Measurements from ENCODE around the gene NACC2. TPM values are rescaled to one million over a fixed set of nuclear protein-coding genes. Genes with fewer than 3 reads are reported as not detected.

Gene NACC2
- total and polyA plus RNA-seq, 2 donors (not counting 1 experiment from before 2014, with no cell fraction given) = 0.34 to 1.9 TPM

GRCh38 chr9:136105398-136106135, 10.5 kb upstream of the NACC2 start:
- intact Hi-C loops (cut with micrococcal nuclease) = no loop called here
- ATAC-seq (ENCODE audit: low read depth) (no peak), DNase-seq (no peak)
- TF ChIP-seq EZH2 (IDR thresholded peaks at IDR 0.05; ENCODE audit: borderline replicate concordance, insufficient read depth, low read depth, low read length, poor library complexity, severe bottlenecking) (no peak), CTCF (IDR thresholded peaks at IDR 0.05) (no peak)
- Histone ChIP-seq H3K27ac (ENCODE audit: low read length in 2 of 2) (no peak overlapping the region), H4K20me1 (ENCODE audit: control insufficient read depth, insufficient read depth, low read length, poor library complexity, severe bottlenecking) (no peaks in the 10 kb centered on the region), H3K4me3 (ENCODE audit: control extremely low read depth in 1 of 5, extremely low read depth in 1 of 5, insufficient read depth in 1 of 5, low read depth in 2 of 5, low read length in 4 of 5) (no peak overlapping the region), H3K9ac (ENCODE audit: low read length) (no peak overlapping the region), H3K36me3 (replicated peaks in 1 of 2; ENCODE audit: control extremely low read depth in 1 of 2, control insufficient read depth in 1 of 2, extremely low read depth in 1 of 2, insufficient read depth in 2 of 2, low read length in 1 of 2) (no peaks in the 10 kb centered on the region), H3K4me2 (replicated peaks; ENCODE audit: low read depth, low read length, poor library complexity, severe bottlenecking) (no peak overlapping the region), H3K27me3 (replicated peaks in 1 of 4; ENCODE audit: control extremely low read depth in 1 of 4, control insufficient read depth in 3 of 4, insufficient read depth in 4 of 4, low read length in 3 of 4) (peaks cover 0 to 3% (median 0%) of the 10 kb centered on the region in 4 experiments), H2AFZ (ENCODE audit: insufficient read depth, low read depth, low read length, poor library complexity, severe bottlenecking) (no peak overlapping the region), H3K9me3 (ENCODE audit: control extremely low read depth in 1 of 3, control insufficient read depth in 2 of 3, insufficient read depth in 1 of 3, low read length in 2 of 3) (no peaks in the 10 kb centered on the region), H3K79me2 (ENCODE audit: control insufficient read depth, insufficient read depth, low read length) (no peaks in the 10 kb centered on the region), H3K4me1 (ENCODE audit: control insufficient read depth in 2 of 2, insufficient read depth in 2 of 2, low read length in 2 of 2) (peaks cover 26 to 38% of the 10 kb centered on the region in 2 donors)
- peak overlapping the region; percentile 65 for H3K27ac Mint-ChIP-seq
- peak overlapping the region; percentile 60 for H3K4me3 Mint-ChIP-seq
- ChIA-PET CTCF (interaction anchor here (0.5 to 1.3 kb wide), 3 partner anchors 14 to 133 kb away, joined by 3 read pairs; no protein-coding TSS in a partner anchor), POLR2A (interaction anchor here (1.6 kb wide), 1 partner anchor 12 kb away, joined by 8 read pairs; the partner anchor contains the start of gene TMEM250)
- 54% methylated on average over 17 of the region's 17 CpGs for WGBS (ENCODE audit: insufficient coverage)
- H3K9me3 Mint-ChIP-seq (ENCODE audit: insufficient read depth) = no peaks in the 10 kb centered on the region
- H3K4me1 Mint-ChIP-seq = peaks cover 37% of the 10 kb centered on the region
- H3K27me3 Mint-ChIP-seq = no peaks in the 10 kb centered on the region

GRCh38 chr9:136104916-136105315, 9.8 kb upstream of the NACC2 start:
- 50% methylated on average over 6 of the region's 6 CpGs for WGBS (ENCODE audit: insufficient coverage)
- H2AFZ ChIP-seq (ENCODE audit: insufficient read depth, low read depth, low read length, poor library complexity, severe bottlenecking) = no peak overlapping the region
- no peak overlapping the region for H3K27ac Mint-ChIP-seq

More at GRCh38 chr9:136104916-136105315, 9.8 kb upstream of the NACC2 start:
- H3K9me3 ChIP-seq (ENCODE audit: control extremely low read depth in 1 of 3, control insufficient read depth in 2 of 3, insufficient read depth in 1 of 3, low read length in 2 of 3) = no peaks in the 10 kb centered on the region
- no peak overlapping the region for H3K4me3 ChIP-seq (ENCODE audit: control extremely low read depth in 1 of 5, extremely low read depth in 1 of 5, insufficient read depth in 1 of 5, low read depth in 2 of 5, low read length in 4 of 5)
- peaks cover 0 to 3% (median 0%) of the 10 kb centered on the region in 4 experiments for H3K27me3 ChIP-seq (replicated peaks in 1 of 4; ENCODE audit: control extremely low read depth in 1 of 4, control insufficient read depth in 3 of 4, insufficient read depth in 4 of 4, low read length in 3 of 4)
- H3K27ac ChIP-seq (ENCODE audit: low read length in 2 of 2) = no peak overlapping the region
- TF ChIP-seq EZH2 (IDR thresholded peaks at IDR 0.05; ENCODE audit: borderline replicate concordance, insufficient read depth, low read depth, low read length, poor library complexity, severe bottlenecking) = no peak
- no peak for TF ChIP-seq CTCF (IDR thresholded peaks at IDR 0.05)
- ChIA-PET POLR2A (interaction anchor here (0.6 kb wide), 1 partner anchor 63 kb away, joined by 3 read pairs; no protein-coding TSS in a partner anchor), CTCF (no interaction called here)
- H3K9me3 Mint-ChIP-seq (ENCODE audit: insufficient read depth) = no peaks in the 10 kb centered on the region
- H3K27me3 Mint-ChIP-seq = no peaks in the 10 kb centered on the region
- no peak overlapping the region for H3K9ac ChIP-seq (ENCODE audit: low read length)
- no peak for ATAC-seq (ENCODE audit: low read depth)
- DNase-seq = no peak
- intact Hi-C loops (cut with micrococcal nuclease) = no loop called here
- no peak overlapping the region for H3K4me3 Mint-ChIP-seq
- no peaks in the 10 kb centered on the region for H3K36me3 ChIP-seq (replicated peaks in 1 of 2; ENCODE audit: control extremely low read depth in 1 of 2, control insufficient read depth in 1 of 2, extremely low read depth in 1 of 2, insufficient read depth in 2 of 2, low read length in 1 of 2)
- peaks cover 20 to 32% of the 10 kb centered on the region in 2 donors for H3K4me1 ChIP-seq (ENCODE audit: control insufficient read depth in 2 of 2, insufficient read depth in 2 of 2, low read length in 2 of 2)
- no peaks in the 10 kb centered on the region for H3K79me2 ChIP-seq (ENCODE audit: control insufficient read depth, insufficient read depth, low read length)
- H3K4me2 ChIP-seq (replicated peaks; ENCODE audit: low read depth, low read length, poor library complexity, severe bottlenecking) = no peak overlapping the region
- H4K20me1 ChIP-seq (ENCODE audit: control insufficient read depth, insufficient read depth, low read length, poor library complexity, severe bottlenecking) = no peaks in the 10 kb centered on the region
- peaks cover 32% of the 10 kb centered on the region for H3K4me1 Mint-ChIP-seq
